ENCODE results near the gene MAP3K10.
A peak's percentile ranks its signal among the peaks of the same experiment; 100 is the strongest.

Gene MAP3K10

GRCh38 chr19:40234429-40235237 lies 43.4 kb downstream of the MAP3K10 start:
- no peak overlapping the region for H3K4me3 ChIP-seq (ENCODE audit: low read depth, low read length)
- TF ChIP-seq, protein P1, sequence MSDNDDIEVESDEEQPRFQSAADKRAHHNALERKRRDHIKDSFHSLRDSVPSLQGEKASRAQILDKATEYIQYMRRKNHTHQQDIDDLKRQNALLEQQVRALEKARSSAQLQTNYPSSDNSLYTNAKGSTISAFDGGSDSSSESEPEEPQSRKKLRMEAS (IDR thresholded peaks at IDR 0.05; ENCODE audit: low read depth, low read length) = no peak
- no peak for TF ChIP-seq MYC (IDR thresholded peaks at IDR 0.05; ENCODE audit: low read depth, low read length)
- TF ChIP-seq, protein P2, sequence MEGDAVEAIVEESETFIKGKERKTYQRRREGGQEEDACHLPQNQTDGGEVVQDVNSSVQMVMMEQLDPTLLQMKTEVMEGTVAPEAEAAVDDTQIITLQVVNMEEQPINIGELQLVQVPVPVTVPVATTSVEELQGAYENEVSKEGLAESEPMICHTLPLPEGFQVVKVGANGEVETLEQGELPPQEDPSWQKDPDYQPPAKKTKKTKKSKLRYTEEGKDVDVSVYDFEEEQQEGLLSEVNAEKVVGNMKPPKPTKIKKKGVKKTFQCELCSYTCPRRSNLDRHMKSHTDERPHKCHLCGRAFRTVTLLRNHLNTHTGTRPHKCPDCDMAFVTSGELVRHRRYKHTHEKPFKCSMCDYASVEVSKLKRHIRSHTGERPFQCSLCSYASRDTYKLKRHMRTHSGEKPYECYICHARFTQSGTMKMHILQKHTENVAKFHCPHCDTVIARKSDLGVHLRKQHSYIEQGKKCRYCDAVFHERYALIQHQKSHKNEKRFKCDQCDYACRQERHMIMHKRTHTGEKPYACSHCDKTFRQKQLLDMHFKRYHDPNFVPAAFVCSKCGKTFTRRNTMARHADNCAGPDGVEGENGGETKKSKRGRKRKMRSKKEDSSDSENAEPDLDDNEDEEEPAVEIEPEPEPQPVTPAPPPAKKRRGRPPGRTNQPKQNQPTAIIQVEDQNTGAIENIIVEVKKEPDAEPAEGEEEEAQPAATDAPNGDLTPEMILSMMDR (IDR thresholded peaks at IDR 0.05; ENCODE audit: low read depth, low read length) = no peak
- TF ChIP-seq POLR2A (IDR thresholded peaks at IDR 0.05; ENCODE audit: extremely low read depth, insufficient read length) = no peak

GRCh38 chr19:40235238-40236025 lies 44.2 kb downstream of the MAP3K10 start:
- TF ChIP-seq, protein P1 (IDR thresholded peaks at IDR 0.05; ENCODE audit: low read depth, low read length) = no peak
- TF ChIP-seq, protein P2 (IDR thresholded peaks at IDR 0.05; ENCODE audit: low read depth, low read length) = peak; percentile 20
- H3K4me3 ChIP-seq (ENCODE audit: low read depth, low read length) = no peak overlapping the region
- no peak for DNase-seq (ENCODE audit: low read depth)

More at GRCh38 chr19:40234429-40235237, 43.4 kb downstream of the MAP3K10 start:
- DNase-seq (ENCODE audit: low read depth) = no peak

GRCh38 chr19:40236026-40236355 lies 44.8 kb downstream of the MAP3K10 start:
- DNase-seq (ENCODE audit: low read depth) = no peak
- TF ChIP-seq MYC (IDR thresholded peaks at IDR 0.05; ENCODE audit: low read depth, low read length) = no peak
- TF ChIP-seq, protein P1 (IDR thresholded peaks at IDR 0.05; ENCODE audit: low read depth, low read length) = no peak
- TF ChIP-seq, protein P2 (IDR thresholded peaks at IDR 0.05; ENCODE audit: low read depth, low read length) = no peak
- TF ChIP-seq POLR2A (IDR thresholded peaks at IDR 0.05; ENCODE audit: extremely low read depth, insufficient read length) = no peak

GRCh38 chr19:40236366-40236765 lies 45.1 kb downstream of the MAP3K10 start:
- TF ChIP-seq MYC (IDR thresholded peaks at IDR 0.05; ENCODE audit: low read depth, low read length) = no peak
- TF ChIP-seq, protein P1 (IDR thresholded peaks at IDR 0.05; ENCODE audit: low read depth, low read length) = no peak
- TF ChIP-seq, protein P2 (IDR thresholded peaks at IDR 0.05; ENCODE audit: low read depth, low read length) = no peak
- no peak for TF ChIP-seq POLR2A (IDR thresholded peaks at IDR 0.05; ENCODE audit: extremely low read depth, insufficient read length)
- no peak for DNase-seq (ENCODE audit: low read depth)
- H3K4me3 ChIP-seq (ENCODE audit: low read depth, low read length) = no peak overlapping the region

More at GRCh38 chr19:40236026-40236355, 44.8 kb downstream of the MAP3K10 start:
- no peak overlapping the region for H3K4me3 ChIP-seq (ENCODE audit: low read depth, low read length)

DNA sequence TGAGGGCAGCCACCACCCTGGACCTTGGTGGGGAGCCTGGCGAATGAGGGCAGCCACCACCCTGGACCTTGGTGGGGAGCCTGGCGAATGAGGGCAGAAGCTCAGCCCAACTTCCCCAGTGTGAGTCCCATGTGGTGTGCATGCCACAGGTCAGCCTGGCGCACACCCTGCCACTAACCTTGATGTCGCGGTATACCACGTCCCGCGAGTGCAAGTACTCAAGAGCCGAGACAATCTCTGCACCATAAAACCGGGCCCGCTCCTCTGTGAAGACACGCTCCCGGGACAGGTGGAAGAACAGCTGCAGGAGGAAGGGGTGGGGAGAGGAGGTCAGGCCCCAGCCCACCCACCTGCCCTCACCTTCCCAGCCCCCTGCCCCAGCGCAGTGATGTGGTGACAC lies 46.6 kb downstream of the MAP3K10 start:
- TF ChIP-seq MYC (IDR thresholded peaks at IDR 0.05; ENCODE audit: low read depth, low read length) (no peak), POLR2A (IDR thresholded peaks at IDR 0.05; ENCODE audit: extremely low read depth, insufficient read length) (no peak)
- TF ChIP-seq, protein P1 (IDR thresholded peaks at IDR 0.05; ENCODE audit: low read depth, low read length) = no peak
- TF ChIP-seq, protein P2 (IDR thresholded peaks at IDR 0.05; ENCODE audit: low read depth, low read length) = no peak
- no peak overlapping the region for H3K4me3 ChIP-seq (ENCODE audit: low read depth, low read length)
- no peak for DNase-seq (ENCODE audit: low read depth)

All from NB4 (cell line).